ENCODE measurements around the gene ZNF786.

The ZNF786 gene

DNA sequence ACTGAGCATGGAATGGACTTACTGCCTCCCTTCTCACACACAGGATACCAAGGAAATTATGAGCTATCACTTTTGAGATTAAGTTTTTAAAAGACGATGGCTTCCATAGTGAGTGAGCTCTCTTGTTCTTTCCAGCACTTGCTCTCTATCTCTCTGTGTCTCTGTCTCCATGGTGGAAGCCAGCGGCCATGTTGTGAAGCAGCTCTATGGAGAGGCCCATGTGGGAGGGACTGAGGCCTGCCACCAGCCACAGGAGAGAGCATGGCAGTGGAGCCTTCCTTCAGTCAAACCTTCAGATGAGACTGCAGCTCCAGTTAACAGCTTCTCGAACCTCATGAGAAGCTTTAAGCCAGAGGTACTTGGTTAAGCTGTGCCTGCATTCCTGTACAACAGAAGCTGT is 41.7 kb downstream of the ZNF786 start:
- TF ChIP-seq CEBPB (IDR thresholded peaks at IDR 0.05) (no peak), NFIC (IDR thresholded peaks at IDR 0.05) (no peak), YY1 (IDR thresholded peaks at IDR 0.05; ENCODE audit: low read depth) (no peak)

GRCh38 chr7:149046416-149046815 is 44.1 kb downstream of the ZNF786 start:
- TF ChIP-seq TAF1 (IDR thresholded peaks at IDR 0.05; ENCODE audit: low read depth) (no peak), YY1 (IDR thresholded peaks at IDR 0.05; ENCODE audit: low read depth) (no peak), USF1 (IDR thresholded peaks at IDR 0.05) (no peak), RAD21 (IDR thresholded peaks at IDR 0.05; ENCODE audit: low read depth) (no peak), TCF12 (IDR thresholded peaks at IDR 0.05; ENCODE audit: low read depth) (no peak)

DNA sequence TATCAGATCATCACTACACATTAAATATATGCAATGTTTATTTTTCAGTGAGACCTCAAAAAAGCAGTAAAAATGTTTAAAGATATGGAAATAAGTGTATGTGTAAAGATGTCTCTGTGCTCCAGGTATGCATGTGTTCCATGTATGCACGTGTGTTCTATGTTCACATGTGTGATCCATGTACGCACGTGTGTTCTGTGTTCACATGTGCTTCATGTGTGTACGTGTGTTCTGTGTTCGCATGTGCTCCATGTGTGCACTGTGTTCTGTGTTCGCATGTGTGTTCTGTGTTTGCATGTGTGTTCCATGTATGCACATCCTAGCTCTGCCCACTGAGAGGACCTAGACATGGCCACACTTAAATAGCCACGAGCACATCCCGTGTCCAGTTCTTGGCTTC is 46.6 kb downstream of the ZNF786 start:
- TF ChIP-seq, protein P1, sequence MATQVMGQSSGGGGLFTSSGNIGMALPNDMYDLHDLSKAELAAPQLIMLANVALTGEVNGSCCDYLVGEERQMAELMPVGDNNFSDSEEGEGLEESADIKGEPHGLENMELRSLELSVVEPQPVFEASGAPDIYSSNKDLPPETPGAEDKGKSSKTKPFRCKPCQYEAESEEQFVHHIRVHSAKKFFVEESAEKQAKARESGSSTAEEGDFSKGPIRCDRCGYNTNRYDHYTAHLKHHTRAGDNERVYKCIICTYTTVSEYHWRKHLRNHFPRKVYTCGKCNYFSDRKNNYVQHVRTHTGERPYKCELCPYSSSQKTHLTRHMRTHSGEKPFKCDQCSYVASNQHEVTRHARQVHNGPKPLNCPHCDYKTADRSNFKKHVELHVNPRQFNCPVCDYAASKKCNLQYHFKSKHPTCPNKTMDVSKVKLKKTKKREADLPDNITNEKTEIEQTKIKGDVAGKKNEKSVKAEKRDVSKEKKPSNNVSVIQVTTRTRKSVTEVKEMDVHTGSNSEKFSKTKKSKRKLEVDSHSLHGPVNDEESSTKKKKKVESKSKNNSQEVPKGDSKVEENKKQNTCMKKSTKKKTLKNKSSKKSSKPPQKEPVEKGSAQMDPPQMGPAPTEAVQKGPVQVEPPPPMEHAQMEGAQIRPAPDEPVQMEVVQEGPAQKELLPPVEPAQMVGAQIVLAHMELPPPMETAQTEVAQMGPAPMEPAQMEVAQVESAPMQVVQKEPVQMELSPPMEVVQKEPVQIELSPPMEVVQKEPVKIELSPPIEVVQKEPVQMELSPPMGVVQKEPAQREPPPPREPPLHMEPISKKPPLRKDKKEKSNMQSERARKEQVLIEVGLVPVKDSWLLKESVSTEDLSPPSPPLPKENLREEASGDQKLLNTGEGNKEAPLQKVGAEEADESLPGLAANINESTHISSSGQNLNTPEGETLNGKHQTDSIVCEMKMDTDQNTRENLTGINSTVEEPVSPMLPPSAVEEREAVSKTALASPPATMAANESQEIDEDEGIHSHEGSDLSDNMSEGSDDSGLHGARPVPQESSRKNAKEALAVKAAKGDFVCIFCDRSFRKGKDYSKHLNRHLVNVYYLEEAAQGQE (IDR thresholded peaks at IDR 0.05; ENCODE audit: low read depth), result no peak
- TF ChIP-seq TCF12 (IDR thresholded peaks at IDR 0.05; ENCODE audit: low read depth), result no peak
- no peak for TF ChIP-seq CREB1 (IDR thresholded peaks at IDR 0.05; ENCODE audit: low read depth)
- no peak for TF ChIP-seq FOXM1 (IDR thresholded peaks at IDR 0.05; ENCODE audit: borderline replicate concordance, low read depth)
- no peak for TF ChIP-seq MAX (IDR thresholded peaks at IDR 0.05)
- TF ChIP-seq NFIC (IDR thresholded peaks at IDR 0.05), result no peak
- TF ChIP-seq YY1 (IDR thresholded peaks at IDR 0.05; ENCODE audit: low read depth), result no peak
- no peak for TF ChIP-seq CEBPB (IDR thresholded peaks at IDR 0.05)
- TF ChIP-seq TEAD4 (IDR thresholded peaks at IDR 0.05), result no peak
- TF ChIP-seq ZBTB7A (IDR thresholded peaks at IDR 0.05; ENCODE audit: low read depth), result no peak
- TF ChIP-seq RAD21 (IDR thresholded peaks at IDR 0.05; ENCODE audit: low read depth), result no peak
- no peak for TF ChIP-seq TAF1 (IDR thresholded peaks at IDR 0.05; ENCODE audit: low read depth)
- TF ChIP-seq EP300 (IDR thresholded peaks at IDR 0.05; ENCODE audit: borderline replicate concordance), result no peak
- no peak for TF ChIP-seq EGR1 (IDR thresholded peaks at IDR 0.05)
- TF ChIP-seq USF1 (IDR thresholded peaks at IDR 0.05), result no peak

DNA sequence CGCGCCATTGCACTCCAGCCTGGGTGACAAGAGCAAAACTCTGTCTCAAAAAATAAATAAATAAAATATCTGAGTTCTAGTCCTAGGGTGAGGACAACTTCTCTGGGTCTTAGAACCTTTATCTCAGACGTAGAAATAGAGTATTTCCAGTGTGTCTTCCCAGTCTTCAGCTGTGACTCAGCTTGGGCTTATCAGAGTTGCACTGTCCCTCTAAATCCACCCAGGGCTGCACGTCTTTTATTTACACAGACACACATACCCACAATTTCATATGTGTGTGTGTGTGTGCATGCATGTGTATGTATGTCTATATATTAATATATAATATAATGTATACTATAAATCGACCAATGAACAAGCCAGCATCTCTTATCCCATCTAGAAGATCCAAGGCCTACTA is 49.2 kb downstream of the ZNF786 start:
- TF ChIP-seq MAX (IDR thresholded peaks at IDR 0.05) (no peak), ZBTB7A (IDR thresholded peaks at IDR 0.05; ENCODE audit: low read depth) (no peak), TEAD4 (IDR thresholded peaks at IDR 0.05) (no peak), EGR1 (IDR thresholded peaks at IDR 0.05) (no peak), TAF1 (IDR thresholded peaks at IDR 0.05; ENCODE audit: low read depth) (no peak), EP300 (IDR thresholded peaks at IDR 0.05; ENCODE audit: borderline replicate concordance) (no peak), FOXM1 (IDR thresholded peaks at IDR 0.05; ENCODE audit: borderline replicate concordance, low read depth) (no peak), YY1 (IDR thresholded peaks at IDR 0.05; ENCODE audit: low read depth) (no peak), NFIC (IDR thresholded peaks at IDR 0.05) (no peak), TCF12 (IDR thresholded peaks at IDR 0.05; ENCODE audit: low read depth) (no peak), USF1 (IDR thresholded peaks at IDR 0.05) (no peak), CREB1 (IDR thresholded peaks at IDR 0.05; ENCODE audit: low read depth) (no peak), RAD21 (IDR thresholded peaks at IDR 0.05; ENCODE audit: low read depth) (no peak), CEBPB (IDR thresholded peaks at IDR 0.05) (no peak)
- TF ChIP-seq, protein P1 (IDR thresholded peaks at IDR 0.05; ENCODE audit: low read depth), result no peak

- TF ChIP-seq RAD21 (IDR thresholded peaks at IDR 0.05; ENCODE audit: low read depth) (no peak), FOXM1 (IDR thresholded peaks at IDR 0.05; ENCODE audit: borderline replicate concordance, low read depth) (no peak), ZBTB7A (IDR thresholded peaks at IDR 0.05; ENCODE audit: low read depth) (no peak), MAX (IDR thresholded peaks at IDR 0.05) (no peak), EP300 (IDR thresholded peaks at IDR 0.05; ENCODE audit: borderline replicate concordance) (no peak), NFIC (IDR thresholded peaks at IDR 0.05) (no peak), USF1 (IDR thresholded peaks at IDR 0.05) (no peak), CEBPB (IDR thresholded peaks at IDR 0.05) (no peak), TEAD4 (IDR thresholded peaks at IDR 0.05) (no peak), CREB1 (IDR thresholded peaks at IDR 0.05; ENCODE audit: low read depth) (no peak), EGR1 (IDR thresholded peaks at IDR 0.05) (no peak), TAF1 (IDR thresholded peaks at IDR 0.05; ENCODE audit: low read depth) (no peak)
Observed at GRCh38 chr7:149036676-149037075, 53.8 kb downstream of the ZNF786 start.

All from Ishikawa (cell line).